ENCODE measurements around the gene TAF8. TPM values are rescaled to one million over a fixed set of nuclear protein-coding genes. Genes with fewer than 3 reads are reported as not detected.
A peak's percentile ranks its signal among the peaks of the same experiment; 100 is the strongest.
"Not testable (repeated sequence)": the region's sequence is repeated elsewhere in the genome, so short reads cannot be mapped to it uniquely, and the experiment has no call there.

Gene TAF8, protein sequence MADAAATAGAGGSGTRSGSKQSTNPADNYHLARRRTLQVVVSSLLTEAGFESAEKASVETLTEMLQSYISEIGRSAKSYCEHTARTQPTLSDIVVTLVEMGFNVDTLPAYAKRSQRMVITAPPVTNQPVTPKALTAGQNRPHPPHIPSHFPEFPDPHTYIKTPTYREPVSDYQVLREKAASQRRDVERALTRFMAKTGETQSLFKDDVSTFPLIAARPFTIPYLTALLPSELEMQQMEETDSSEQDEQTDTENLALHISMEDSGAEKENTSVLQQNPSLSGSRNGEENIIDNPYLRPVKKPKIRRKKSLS
- total RNA-seq, result 10 to 100 TPM; 50.9 to 53.2 TPM

DNA sequence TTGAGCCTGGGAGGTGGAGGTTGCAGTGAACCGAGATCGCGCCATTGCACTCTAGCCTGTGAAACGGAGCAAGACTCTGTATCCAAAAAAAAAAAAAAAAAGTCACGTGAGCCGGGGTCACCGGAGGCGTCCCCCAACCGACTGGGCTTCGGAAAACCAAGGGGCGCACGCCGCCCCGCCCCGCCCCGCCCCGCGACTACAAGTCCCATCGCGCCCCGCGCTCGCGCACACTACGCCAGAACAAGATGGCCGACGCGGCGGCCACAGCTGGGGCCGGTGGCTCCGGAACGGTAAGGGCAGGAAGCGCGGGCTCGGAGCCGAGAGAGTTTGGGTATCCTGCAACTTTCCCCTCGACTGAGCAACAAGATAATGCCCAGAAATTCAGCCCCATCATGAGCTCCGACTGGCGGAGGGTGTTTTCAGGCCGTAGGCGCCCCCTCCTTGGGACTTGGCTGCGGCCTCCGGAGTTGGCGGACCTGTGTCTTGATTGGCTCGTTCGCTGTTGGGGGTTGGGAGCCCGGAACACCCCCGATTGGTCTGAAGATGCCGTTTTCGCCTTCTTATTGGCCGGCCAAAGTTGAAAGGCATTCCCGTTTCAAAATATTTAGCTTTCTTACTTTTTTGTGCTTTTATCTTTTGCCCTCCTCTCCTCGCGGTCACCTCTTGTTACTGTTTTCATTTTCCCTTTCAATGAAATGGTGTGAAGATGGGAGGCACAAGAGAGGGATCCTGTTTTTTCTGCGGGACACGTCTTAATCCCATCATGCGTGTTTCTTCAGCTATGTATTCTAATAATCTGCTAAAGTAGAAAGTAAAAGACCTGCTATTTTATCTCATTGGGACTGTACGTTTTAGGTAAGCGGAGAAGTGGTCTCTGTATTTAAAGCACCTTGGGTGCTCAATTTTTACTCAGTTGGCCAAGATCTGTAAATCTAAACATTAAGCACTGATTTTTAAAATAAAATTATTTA, at the start of gene TAF8:
TSS of gene TAF8 (plus strand) at position 228 of the 971 bp plus-strand sequence. CDS start at position 246, 18 bp downstream.
- CTCF ChIA-PET, result interaction anchor here (0.6 to 17.3 kb wide), 17 partner anchors 11 to 513 kb away, joined by 3 to 420 read pairs (median 4); partner anchors contain the start of genes BYSL, CCND3, FRS3 and MED20
- Mint-ChIP-seq H3K27ac (peak within 1 kb of the TSS; percentile 98), H3K4me3 (peak within 1 kb of the TSS; percentile 94), H3K27me3 (no peaks in the 10 kb centered on the region), H3K4me1 (peaks cover 68% of the 10 kb centered on the region), H3K36me3 (peaks cover 31% of the 10 kb centered on the region), H3K9me3 (ENCODE audit: low read depth) (no peaks in the 10 kb centered on the region)
- ATAC-seq (peak; percentile 82), DNase-seq (peak; percentile 96)

DNA sequence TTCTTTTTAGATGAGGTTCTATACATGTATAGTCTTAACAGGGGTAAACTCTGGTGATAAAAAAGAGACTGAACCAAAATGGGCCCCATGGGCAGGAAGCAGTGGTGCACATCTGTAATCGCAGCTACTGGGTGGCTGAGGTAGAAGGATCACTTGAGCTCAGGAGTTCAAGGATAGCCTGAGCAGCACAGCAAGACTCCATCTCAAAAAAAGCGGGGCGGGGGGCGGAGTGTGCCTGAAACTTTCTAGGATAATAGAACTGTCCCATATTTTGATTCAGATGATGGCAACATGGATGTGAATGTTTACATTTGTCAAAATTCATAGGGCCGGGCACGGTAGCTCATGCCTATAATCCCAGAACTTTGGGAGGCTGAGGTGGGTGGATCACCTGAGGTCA, 48.8 kb upstream of the TAF8 start:
- CTCF ChIA-PET, result interaction anchor here (0.8 to 1.6 kb wide), 3 partner anchors 11 to 38 kb away, joined by 3 to 4 read pairs (median 3); no protein-coding TSS in a partner anchor
- Mint-ChIP-seq H3K36me3 (peaks cover 15% of the 10 kb centered on the region), H3K27ac (peak overlapping the region; percentile 8), H3K9me3 (ENCODE audit: low read depth) (peaks cover 2% of the 10 kb centered on the region), H3K27me3 (no peaks in the 10 kb centered on the region), H3K4me1 (peaks cover 12% of the 10 kb centered on the region), H3K4me3 (no peak overlapping the region)
- DNase-seq, result no peak
- no peak for ATAC-seq

- ATAC-seq; H3K9me3 Mint-ChIP-seq (ENCODE audit: low read depth); H3K27me3 Mint-ChIP-seq; H3K4me3 Mint-ChIP-seq; DNase-seq; H3K27ac Mint-ChIP-seq: not testable (repeated sequence)
- Mint-ChIP-seq H3K36me3 (peaks cover 12% of the 10 kb centered on the region), H3K4me1 (peaks cover 26% of the 10 kb centered on the region)
- CTCF ChIA-PET, result interaction anchor here (1.3 kb wide), 1 partner anchor 13 kb away, joined by 3 read pairs; no protein-coding TSS in a partner anchor
Observed at GRCh38 chr6:42003658-42004057, 46.7 kb upstream of the TAF8 start.

DNA sequence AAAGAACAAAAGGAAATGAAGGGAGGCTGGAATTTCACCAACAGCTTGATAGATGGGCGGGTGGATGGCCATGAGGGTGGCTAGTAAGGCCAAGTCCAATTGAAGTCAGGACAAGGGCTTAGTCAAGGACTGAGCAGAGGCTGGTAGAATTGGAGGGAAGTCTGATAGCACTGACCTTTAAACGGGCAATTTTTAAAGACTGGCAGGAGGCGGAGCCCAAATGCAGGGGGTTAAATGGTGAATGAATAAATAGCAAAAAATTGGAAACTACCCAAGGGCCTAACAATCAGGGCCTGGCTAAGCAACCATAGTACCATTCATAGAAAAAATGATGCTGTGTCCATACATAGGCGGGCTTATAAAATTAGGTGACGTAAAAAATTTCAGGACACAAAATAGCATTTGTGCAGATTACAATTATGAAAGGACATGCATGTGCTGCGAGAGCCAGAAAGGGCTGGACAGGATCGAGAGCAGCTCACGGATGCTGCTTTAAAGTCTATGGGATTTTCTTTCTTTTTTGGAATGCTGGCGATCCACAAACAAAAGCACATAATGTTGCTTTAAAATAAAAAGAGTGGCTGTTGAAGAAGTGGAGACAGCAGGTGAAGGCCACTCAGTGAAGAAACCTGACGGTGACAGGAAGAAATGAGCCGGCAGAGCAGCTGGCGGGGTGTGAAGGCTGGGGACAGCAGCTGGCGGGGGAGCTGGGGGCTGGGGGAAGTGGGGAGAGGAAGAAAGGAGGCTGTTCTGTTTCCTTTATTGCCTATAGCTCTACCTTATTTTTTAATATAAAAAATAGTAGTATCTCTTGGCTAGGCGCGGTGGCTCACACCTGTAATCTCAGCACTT, 42.8 kb upstream of the TAF8 start:
- Mint-ChIP-seq H3K4me1 (peaks cover 52% of the 10 kb centered on the region), H3K36me3 (peaks cover 4% of the 10 kb centered on the region), H3K9me3 (ENCODE audit: low read depth) (no peaks in the 10 kb centered on the region), H3K4me3 (peak overlapping the region; percentile 50), H3K27ac (peak overlapping the region; percentile 76), H3K27me3 (no peaks in the 10 kb centered on the region)
- DNase-seq, result peak; percentile 57
- CTCF ChIA-PET, result interaction anchor here (1.0 to 1.8 kb wide), 5 partner anchors 15 to 67 kb away, joined by 3 to 5 read pairs (median 4); partner anchors contain the start of gene CCND3
- peak; percentile 32 for ATAC-seq

GRCh38 chr6:42008138-42008528, 42.2 kb upstream of the TAF8 start:
- Mint-ChIP-seq H3K4me1 (peaks cover 58% of the 10 kb centered on the region), H3K27ac (peak overlapping the region; percentile 65)
- not testable (repeated sequence) for H3K27me3 Mint-ChIP-seq; ATAC-seq; DNase-seq; H3K4me3 Mint-ChIP-seq; H3K36me3 Mint-ChIP-seq; H3K9me3 Mint-ChIP-seq (ENCODE audit: low read depth)
- CTCF ChIA-PET, result interaction anchor here (1.0 to 1.8 kb wide), 5 partner anchors 14 to 68 kb away, joined by 3 to 5 read pairs (median 4); partner anchors contain the start of gene CCND3

DNA sequence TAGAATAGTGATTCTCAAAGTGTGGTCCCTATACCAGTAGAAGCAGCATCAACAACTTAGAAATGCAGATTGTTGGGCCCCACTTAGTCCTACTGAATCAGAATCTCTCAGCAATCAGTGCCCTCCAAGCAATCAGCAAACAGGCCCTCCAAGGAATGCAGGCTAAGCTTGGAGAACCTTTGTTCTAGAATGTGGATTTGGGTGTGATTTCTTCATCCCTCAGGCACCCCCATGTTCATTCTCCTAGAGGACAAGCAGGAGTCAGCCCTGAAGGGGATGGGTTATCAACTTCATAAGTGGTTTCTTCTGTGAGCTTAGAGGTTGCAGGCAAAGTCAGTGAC, 40.5 kb upstream of the TAF8 start:
- peaks cover 69% of the 10 kb centered on the region for H3K4me1 Mint-ChIP-seq
- no peaks in the 10 kb centered on the region for H3K27me3 Mint-ChIP-seq
- peak overlapping the region; percentile 88 for H3K27ac Mint-ChIP-seq
- no peak for DNase-seq
- CTCF ChIA-PET, result interaction anchor here (0.7 to 2.1 kb wide), 9 partner anchors 12 to 94 kb away, joined by 3 to 11 read pairs (median 5); no protein-coding TSS in a partner anchor
- peaks cover 18% of the 10 kb centered on the region for H3K36me3 Mint-ChIP-seq
- H3K9me3 Mint-ChIP-seq (ENCODE audit: low read depth), result no peaks in the 10 kb centered on the region
- ATAC-seq, result peak; percentile 7
- peak overlapping the region; percentile 37 for H3K4me3 Mint-ChIP-seq

DNA sequence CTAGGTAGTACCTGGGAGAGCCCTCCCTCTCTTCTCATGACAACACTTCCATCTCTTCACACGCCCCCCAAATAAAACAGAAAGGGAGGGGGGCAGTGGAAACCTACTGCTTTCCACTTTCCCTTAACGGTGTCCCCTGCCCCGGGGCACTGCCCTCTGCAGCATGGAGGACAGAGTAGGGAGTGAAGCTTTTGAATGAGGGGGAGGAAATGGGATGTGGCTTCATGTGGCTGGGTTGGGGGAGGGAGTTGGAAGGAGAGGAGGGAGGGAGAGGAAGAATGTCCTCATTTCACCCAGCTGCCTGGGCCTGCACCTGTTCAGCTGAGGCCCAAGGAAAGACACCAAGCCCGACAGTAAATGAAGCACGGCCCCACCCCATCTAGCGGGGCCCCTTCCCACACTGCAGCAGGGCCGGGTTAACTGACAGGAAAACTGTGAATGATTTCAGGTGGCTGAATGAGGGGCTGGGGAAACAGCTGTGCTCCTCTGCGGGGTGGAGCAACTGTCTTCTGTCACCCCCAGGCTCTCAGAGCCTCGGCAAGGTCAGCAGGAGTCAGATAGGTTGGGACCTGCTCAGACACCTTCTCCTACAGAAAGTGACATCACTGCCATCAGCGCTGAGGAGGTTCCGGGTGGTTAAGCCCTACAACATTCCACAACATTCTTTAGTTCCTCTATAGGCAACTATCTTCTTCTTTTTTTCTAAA, 40.0 kb upstream of the TAF8 start:
- peak overlapping the region; percentile 37 for H3K4me3 Mint-ChIP-seq
- CTCF ChIA-PET, result interaction anchor here (0.7 to 2.1 kb wide), 9 partner anchors 12 to 94 kb away, joined by 3 to 11 read pairs (median 5); no protein-coding TSS in a partner anchor
- H3K27ac Mint-ChIP-seq, result peak overlapping the region; percentile 88
- H3K36me3 Mint-ChIP-seq, result peaks cover 21% of the 10 kb centered on the region
- peaks cover 70% of the 10 kb centered on the region for H3K4me1 Mint-ChIP-seq
- ATAC-seq (peak; percentile 76), DNase-seq (peak; percentile 57)
- no peaks in the 10 kb centered on the region for H3K27me3 Mint-ChIP-seq
- H3K9me3 Mint-ChIP-seq (ENCODE audit: low read depth), result no peaks in the 10 kb centered on the region

GRCh38 chr6:42010909-42011308, 39.4 kb upstream of the TAF8 start:
- Mint-ChIP-seq H3K9me3 (ENCODE audit: low read depth) (no peaks in the 10 kb centered on the region), H3K27ac (peak overlapping the region; percentile 88), H3K27me3 (no peaks in the 10 kb centered on the region), H3K4me3 (peak overlapping the region; percentile 37), H3K36me3 (peaks cover 21% of the 10 kb centered on the region), H3K4me1 (peaks cover 70% of the 10 kb centered on the region)
- no peak for ATAC-seq
- CTCF ChIA-PET, result interaction anchor here (1.0 to 2.1 kb wide), 7 partner anchors 11 to 93 kb away, joined by 3 to 11 read pairs (median 5); no protein-coding TSS in a partner anchor
- no peak for DNase-seq

- no peak for DNase-seq
- Mint-ChIP-seq H3K36me3 (peaks cover 20% of the 10 kb centered on the region), H3K27me3 (no peaks in the 10 kb centered on the region), H3K4me3 (no peak overlapping the region), H3K9me3 (ENCODE audit: low read depth) (no peaks in the 10 kb centered on the region), H3K4me1 (peaks cover 77% of the 10 kb centered on the region), H3K27ac (peak overlapping the region; percentile 72)
- CTCF ChIA-PET, result interaction anchor here (1.3 kb wide), 1 partner anchor 32 kb away, joined by 6 read pairs; no protein-coding TSS in a partner anchor
- ATAC-seq, result no peak
Observed at GRCh38 chr6:42012501-42013133, 37.7 kb upstream of the TAF8 start.

- Mint-ChIP-seq H3K27ac (peak overlapping the region; percentile 72), H3K4me3 (no peak overlapping the region), H3K27me3 (no peaks in the 10 kb centered on the region), H3K36me3 (peaks cover 20% of the 10 kb centered on the region), H3K4me1 (peaks cover 75% of the 10 kb centered on the region), H3K9me3 (ENCODE audit: low read depth) (no peaks in the 10 kb centered on the region)
- ATAC-seq (no peak), DNase-seq (no peak)
- CTCF ChIA-PET, result interaction anchor here (1.4 kb wide), 1 partner anchor 9 kb away, joined by 3 read pairs; no protein-coding TSS in a partner anchor
Observed at GRCh38 chr6:42013134-42013516, 37.2 kb upstream of the TAF8 start.

GRCh38 chr6:42017021-42017643, 33.2 kb upstream of the TAF8 start:
- Mint-ChIP-seq H3K9me3 (ENCODE audit: low read depth) (no peaks in the 10 kb centered on the region), H3K27me3 (no peaks in the 10 kb centered on the region), H3K27ac (peak overlapping the region; percentile 91), H3K4me1 (peaks cover 68% of the 10 kb centered on the region), H3K4me3 (peak overlapping the region; percentile 22), H3K36me3 (peaks cover 34% of the 10 kb centered on the region)
- CTCF ChIA-PET, result interaction anchor here (0.7 to 3.0 kb wide), 7 partner anchors 14 to 96 kb away, joined by 3 to 12 read pairs (median 5); partner anchors contain the start of genes BYSL, MED20 and TAF8
- ATAC-seq (peak; percentile 82), DNase-seq (peak; percentile 74)
